ENCODE data around the gene SLTM. TPM values are rescaled to one million over a fixed set of nuclear protein-coding genes. Genes with fewer than 3 reads are reported as not detected.

SLTM gene
- polyA plus RNA-seq, 3 donors = 123 to 176 (median 138) TPM

Other genes with a start within 250 kb of the SLTM start
- 100 to 1,000 TPM; 227 to 249 (median 243) TPM for gene ADAM10, start 184.0 kb downstream of the SLTM start, polyA plus RNA-seq (ENCODE audit: insufficient read length in 3 of 3)
- gene MINDY2, start 162.4 kb downstream of the SLTM start, polyA plus RNA-seq (ENCODE audit: insufficient read length in 3 of 3) = 10 to 100 TPM; 18.0 to 28.0 (median 26.4) TPM
- gene RNF111, start 54.0 kb upstream of the SLTM start, polyA plus RNA-seq (ENCODE audit: insufficient read length in 3 of 3) = 10 to 100 TPM; 38.9 to 44.6 (median 40.9) TPM
- 10 to 100 TPM; 41.8 to 50.2 (median 42.3) TPM for gene CCNB2, start 171.5 kb upstream of the SLTM start, polyA plus RNA-seq (ENCODE audit: insufficient read length in 3 of 3)